ENCODE measurements around the gene TSFM.

DNA sequence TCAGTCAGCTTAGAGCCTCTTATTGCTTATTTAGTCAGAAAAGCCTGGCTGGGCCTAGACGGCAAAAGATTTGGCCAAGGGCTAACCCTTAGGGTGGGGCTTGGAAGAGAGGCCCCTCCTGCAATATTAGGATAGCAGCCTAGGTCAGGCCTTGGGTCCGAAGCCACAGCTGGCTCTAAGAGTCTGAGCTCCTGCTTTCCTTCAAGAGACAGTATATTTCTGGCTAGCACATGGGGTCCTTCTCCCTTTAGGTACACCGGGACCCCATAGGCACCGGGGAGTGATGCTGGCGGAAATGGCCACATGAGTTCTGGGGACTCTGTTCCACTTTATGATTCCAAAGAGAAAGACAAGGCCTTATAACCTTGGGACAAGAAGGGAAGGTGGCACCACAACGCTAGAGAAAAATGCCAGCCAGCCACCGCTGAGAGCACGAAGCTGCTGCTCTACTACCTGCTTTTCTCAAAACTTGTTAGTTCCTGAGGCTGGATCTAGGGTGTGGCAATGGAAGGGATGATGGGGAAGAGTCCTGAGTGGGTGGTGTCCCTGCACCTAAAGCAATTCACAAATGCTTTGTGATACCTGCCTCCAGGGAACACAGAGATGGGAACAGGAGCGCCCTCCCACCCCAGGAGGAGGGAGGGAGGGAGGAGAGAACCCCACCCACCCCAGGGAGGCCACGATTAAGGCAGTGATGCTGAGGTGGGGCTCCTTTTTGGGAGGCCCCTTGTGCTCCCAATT lies 39.1 kb downstream of the TSFM start:
- TF ChIP-seq EZH2 (IDR thresholded peaks at IDR 0.05; ENCODE audit: insufficient read depth, poor library complexity, severe bottlenecking) = no peak
- no peak for TF ChIP-seq EZH2phosphoT487 (IDR thresholded peaks at IDR 0.05; ENCODE audit: insufficient read depth, low read depth)

All from GM23248 (cell line).